ENCODE data around the gene CNNM4. TPM values are rescaled to one million over a fixed set of nuclear protein-coding genes. Genes with fewer than 3 reads are reported as not detected.

CNNM4 gene
- total RNA-seq, 1 donor from 2014 or later, result 8.3 TPM

GRCh38 chr2:96758987-96759386 lies 1.7 kb upstream of the CNNM4 start:
- Histone ChIP-seq H3K4me1 (peaks cover 43% of the 10 kb centered on the region), H3K36me3 (no peaks in the 10 kb centered on the region), H3K4me3 (no peak overlapping the region), H3K9me3 (no peaks in the 10 kb centered on the region), H3K27ac (peak overlapping the region; percentile 12), H3K27me3 (no peaks in the 10 kb centered on the region)
- intact Hi-C loops (cut with DNase I), result no loop called here
- DNase-seq (ENCODE audit: extremely low spot score in 2 of 2), result no peak
- TF ChIP-seq POLR2A (IDR thresholded peaks at IDR 0.05) (no peak), CTCF (IDR thresholded peaks at IDR 0.05) (no peak), POLR2AphosphoS5 (IDR thresholded peaks at IDR 0.05; ENCODE audit: insufficient read depth in 1 of 2, low read depth in 1 of 2) (no peak)

GRCh38 chr2:96759548-96759947 lies 1.2 kb upstream of the CNNM4 start:
- Histone ChIP-seq H3K4me3 (no peak overlapping the region), H3K36me3 (no peaks in the 10 kb centered on the region), H3K9me3 (no peaks in the 10 kb centered on the region), H3K4me1 (peaks cover 48% of the 10 kb centered on the region), H3K27me3 (no peaks in the 10 kb centered on the region), H3K27ac (peak overlapping the region; percentile 12)
- DNase-seq (ENCODE audit: extremely low spot score in 2 of 2), result no peak
- intact Hi-C loops (cut with DNase I), result no loop called here
- TF ChIP-seq POLR2A (IDR thresholded peaks at IDR 0.05) (no peak), POLR2AphosphoS5 (IDR thresholded peaks at IDR 0.05; ENCODE audit: insufficient read depth in 1 of 2, low read depth in 1 of 2) (no peak), CTCF (IDR thresholded peaks at IDR 0.05) (no peak)

GRCh38 chr2:96760986-96761832 lies 507 bp downstream of the CNNM4 start:
- no peaks in the 10 kb centered on the region for H3K9me3 ChIP-seq
- H3K36me3 ChIP-seq, result no peaks in the 10 kb centered on the region
- intact Hi-C loops (cut with DNase I), result loop anchor here (5.0 to 10.0 kb wide), 3 partner anchors 56 to 224 kb away; partner anchors contain the start of genes ARID5A, CNNM3 and KANSL3
- peak overlapping the region; percentile 79 for H3K27ac ChIP-seq
- peaks cover 57% of the 10 kb centered on the region for H3K4me1 ChIP-seq
- TF ChIP-seq POLR2AphosphoS5 (IDR thresholded peaks at IDR 0.05; ENCODE audit: insufficient read depth in 1 of 2, low read depth in 1 of 2), result peak in 1 of 2 donors; percentile 27
- no peak for TF ChIP-seq POLR2A (IDR thresholded peaks at IDR 0.05)
- TF ChIP-seq CTCF (IDR thresholded peaks at IDR 0.05), result peak; percentile 27 to 49 (median 39)
- peak overlapping the region; percentile 67 to 95 for H3K4me3 ChIP-seq
- no peaks in the 10 kb centered on the region for H3K27me3 ChIP-seq
- peak in 1 of 2 donors; percentile 92 for DNase-seq (ENCODE audit: extremely low spot score in 2 of 2)

- Histone ChIP-seq H3K4me3 (peak overlapping the region; percentile 67 to 95), H3K27me3 (no peaks in the 10 kb centered on the region), H3K4me1 (peaks cover 57% of the 10 kb centered on the region), H3K27ac (peak overlapping the region; percentile 79), H3K36me3 (no peaks in the 10 kb centered on the region), H3K9me3 (no peaks in the 10 kb centered on the region)
- TF ChIP-seq POLR2AphosphoS5 (IDR thresholded peaks at IDR 0.05; ENCODE audit: insufficient read depth in 1 of 2, low read depth in 1 of 2) (no peak), POLR2A (IDR thresholded peaks at IDR 0.05) (no peak), CTCF (IDR thresholded peaks at IDR 0.05) (no peak)
- no peak for DNase-seq (ENCODE audit: extremely low spot score in 2 of 2)
- intact Hi-C loops (cut with DNase I), result loop anchor here (5.0 to 10.0 kb wide), 3 partner anchors 55 to 225 kb away; partner anchors contain the start of genes ARID5A, CNNM3 and KANSL3
Measured at GRCh38 chr2:96762529-96763311, 2.0 kb downstream of the CNNM4 start.
